HG02798 (cell line): Measurements from ENCODE around the gene C4BPA.
A peak's percentile ranks its signal among the peaks of the same experiment; 100 is the strongest.

Source experiments
- ATAC-seq: cut with Tn5 transposase; IDR thresholded peaks from one replicate; pipeline ENCODE4 v1.9.1; 2021; ENCODE audit warnings: mild to moderate bottlenecking; ENCODE audit not compliant: unreplicated experiment, poor library complexity

Gene C4BPA

GRCh38 chr1:207076181-207076955, 27.7 kb upstream of the C4BPA start:
- ATAC-seq: no peak

- ATAC-seq: no peak
Observed at GRCh38 chr1:207077012-207077411, 27.0 kb upstream of the C4BPA start.

- peak; percentile 70 for ATAC-seq
Observed at GRCh38 chr1:207077470-207078377, 26.3 kb upstream of the C4BPA start.

- ATAC-seq: no peak
Observed at GRCh38 chr1:207078578-207079132, 25.4 kb upstream of the C4BPA start.

GRCh38 chr1:207079706-207080241, 24.3 kb upstream of the C4BPA start:
- ATAC-seq: no peak

GRCh38 chr1:207081088-207081487, 22.9 kb upstream of the C4BPA start:
- ATAC-seq: no peak

- ATAC-seq: no peak
Observed at GRCh38 chr1:207081806-207082205, 22.2 kb upstream of the C4BPA start.

GRCh38 chr1:207084232-207084631, 19.8 kb upstream of the C4BPA start:
- no peak for ATAC-seq

- peak; percentile 70 for ATAC-seq
Observed at GRCh38 chr1:207084701-207085180, 19.3 kb upstream of the C4BPA start.

GRCh38 chr1:207085887-207086286, 18.1 kb upstream of the C4BPA start:
- ATAC-seq: no peak

GRCh38 chr1:207088161-207088560, 15.9 kb upstream of the C4BPA start:
- no peak for ATAC-seq

- ATAC-seq: no peak
Observed at GRCh38 chr1:207088701-207089626, 15.1 kb upstream of the C4BPA start, which contains the start of gene C4BPB. TSS of gene C4BPB (plus strand) at chr1:207088860. CDS start at chr1:207089532, 672 bp downstream.

GRCh38 chr1:207089627-207090355, 14.2 kb upstream of the C4BPA start:
- no peak for ATAC-seq

GRCh38 chr1:207091200-207091908, 12.7 kb upstream of the C4BPA start:
- ATAC-seq: no peak

- no peak for ATAC-seq
Observed at GRCh38 chr1:207093944-207094343, 10.1 kb upstream of the C4BPA start.

GRCh38 chr1:207097871-207098324, 6.1 kb upstream of the C4BPA start:
- peak; percentile 77 for ATAC-seq

- no peak for ATAC-seq
Observed at GRCh38 chr1:207101720-207102119, 2.3 kb upstream of the C4BPA start.

GRCh38 chr1:207102146-207102545, 1.9 kb upstream of the C4BPA start:
- no peak for ATAC-seq
